Astrocyte (in vitro differentiated cells and primary cell): ENCODE data around the gene PITX1. TPM values are rescaled to one million over a fixed set of nuclear protein-coding genes. Genes with fewer than 3 reads are reported as not detected.

Experiments used
- DNase-seq: peaks from one replicate; pipeline ENCODE4 v3.0.0-alpha.2; 2010; ENCODE audit warnings: low read depth
- FAIRE-seq: peaks from 2 replicates; lab custom pipeline; 2011; peaks lifted over from hg19 to GRCh38; lab: Jason Lieb, UNC
- H2AFZ ChIP-seq: 2 replicates; pipeline ENCODE4 v1.6.0; 2012; ENCODE audit warnings: low read depth, low read length, inconsistent platforms
- H3K27ac ChIP-seq: 2 replicates; pipeline ENCODE4 v1.5.1; 2011; ENCODE audit warnings: low read depth, low read length, inconsistent platforms
- H3K27me3 ChIP-seq: 2 replicates; pipeline ENCODE4 v1.6.0; 2011; ENCODE audit warnings: low read length, inconsistent platforms; ENCODE audit not compliant: insufficient read depth
- H3K36me3 ChIP-seq: 2 replicates; pipeline ENCODE4 v1.5.1; 2011; ENCODE audit warnings: low read length, inconsistent platforms; ENCODE audit not compliant: insufficient read depth
- H3K4me1 ChIP-seq: 2 replicates; pipeline ENCODE4 v1.5.1; 2011; ENCODE audit warnings: low read length, inconsistent platforms; ENCODE audit not compliant: insufficient read depth
- H3K4me2 ChIP-seq: 2 replicates; pipeline ENCODE4 v1.6.0; 2012; ENCODE audit warnings: low read length, inconsistent platforms
- H3K4me3 ChIP-seq: 2 replicates; pipeline ENCODE4 v1.5.1; 2011; ENCODE audit warnings: low read depth, mild to moderate bottlenecking, low read length, inconsistent platforms; ENCODE audit not compliant: insufficient read depth
- H3K79me2 ChIP-seq: 2 replicates; pipeline ENCODE4 v1.6.0; 2012; ENCODE audit warnings: mild to moderate bottlenecking, low read length, inconsistent platforms; ENCODE audit not compliant: insufficient read depth
- H3K9ac ChIP-seq: 2 replicates; pipeline ENCODE4 v1.6.0; 2012; ENCODE audit warnings: mild to moderate bottlenecking, low read length, inconsistent platforms
- H3K9me3 ChIP-seq: 2 replicates; pipeline ENCODE4 v1.5.1; 2012; ENCODE audit warnings: low read depth, mild to moderate bottlenecking, low read length, inconsistent platforms; ENCODE audit not compliant: insufficient read depth
- H4K20me1 ChIP-seq: 2 replicates; pipeline ENCODE4 v1.6.0; 2012; ENCODE audit warnings: low read length, inconsistent platforms; ENCODE audit not compliant: insufficient read depth
- H3K27ac Mint-ChIP-seq: one replicate; pipeline ENCODE4 v1.8.0; 2021; ENCODE audit warnings: mild to moderate bottlenecking, mixed read lengths; ENCODE audit not compliant: unreplicated experiment
- H3K27me3 Mint-ChIP-seq: one replicate; pipeline ENCODE4 v1.8.0; 2021; ENCODE audit warnings: low read depth, mixed read lengths; ENCODE audit not compliant: unreplicated experiment
- H3K36me3 Mint-ChIP-seq: one replicate; pipeline ENCODE4 v1.8.0; 2021; ENCODE audit warnings: low read depth, mixed read lengths; ENCODE audit not compliant: unreplicated experiment
- H3K4me1 Mint-ChIP-seq: one replicate; pipeline ENCODE4 v1.8.0; 2021; ENCODE audit warnings: low read depth, mixed read lengths; ENCODE audit not compliant: unreplicated experiment
- H3K4me3 Mint-ChIP-seq: one replicate; pipeline ENCODE4 v1.8.0; 2021; ENCODE audit warnings: mild to moderate bottlenecking, moderate library complexity, mixed read lengths; ENCODE audit not compliant: unreplicated experiment
- H3K9me3 Mint-ChIP-seq: one replicate; pipeline ENCODE4 v1.8.0; 2021; ENCODE audit warnings: mild to moderate bottlenecking, mixed read lengths; ENCODE audit not compliant: unreplicated experiment
- CTCF ChIP-seq: IDR thresholded peaks from 2 replicates; pipeline ENCODE4 v1.5.1; 2011; ENCODE audit warnings: low read depth, mild to moderate bottlenecking, inconsistent platforms, low read length, moderate library complexity; ENCODE audit not compliant: insufficient read depth
- EZH2 ChIP-seq: IDR thresholded peaks from 2 replicates; pipeline ENCODE4 v1.6.1; 2012; ENCODE audit warnings: mild to moderate bottlenecking, low read length, inconsistent platforms; ENCODE audit not compliant: insufficient read depth
- total RNA-seq: library from RNA; stranded (reverse); gene quantifications from 2 replicates; pipeline ENCODE4 v1.2.1, GENCODE V29; 2021

PITX1 gene
- total RNA-seq, 1 donor from 2014 or later = 0.52 TPM

- Mint-ChIP-seq H3K36me3 (peaks cover 12% of the 10 kb centered on the region), H3K4me3 (no peak overlapping the region), H3K27ac (no peak overlapping the region), H3K4me1 (no peaks in the 10 kb centered on the region), H3K27me3 (peaks cover 3% of the 10 kb centered on the region), H3K9me3 (peaks cover 46% of the 10 kb centered on the region)
- no peak for FAIRE-seq
- H3K4me2 ChIP-seq = no peak overlapping the region
- H3K4me3 ChIP-seq = no peak overlapping the region
- no peaks in the 10 kb centered on the region for H3K4me1 ChIP-seq
- DNase-seq = no peak
- no peak overlapping the region for H3K9ac ChIP-seq
- H3K27me3 ChIP-seq = no peaks in the 10 kb centered on the region
- H3K9me3 ChIP-seq = no peaks in the 10 kb centered on the region
- no peaks in the 10 kb centered on the region for H3K36me3 ChIP-seq
- H3K27ac ChIP-seq = no peak overlapping the region
- no peaks in the 10 kb centered on the region for H4K20me1 ChIP-seq
- TF ChIP-seq EZH2 (no peak), CTCF (no peak)
- H2AFZ ChIP-seq = no peak overlapping the region
- no peaks in the 10 kb centered on the region for H3K79me2 ChIP-seq
These were observed 54.6 kb downstream of the PITX1 start for GRCh38 chr5:134979416-134979815.

Other genes with a start within 250 kb of the PITX1 start
- 88.4 and 96.9 TPM in 2 replicates for gene C5orf24, start 188.3 kb downstream of the PITX1 start, total RNA-seq
- 65.6 and 72.9 TPM in 2 replicates for gene TXNDC15, start 159.9 kb downstream of the PITX1 start, total RNA-seq
- 9.9 and 10.2 TPM in 2 replicates for gene PCBD2, start 129.1 kb downstream of the PITX1 start, total RNA-seq
- 0.26 and 0.39 TPM in 2 replicates for gene CATSPER3, start 66.3 kb downstream of the PITX1 start, total RNA-seq